ENCODE results near the gene FBXL17. TPM values are rescaled to one million over a fixed set of nuclear protein-coding genes. Genes with fewer than 3 reads are reported as not detected.

Gene FBXL17
- total RNA-seq, 1 experiment from 2014 or later, result 11.6 TPM

GRCh38 chr5:108006791-108007190 is 375.1 kb downstream of the FBXL17 start:
- Histone ChIP-seq H3K36me3 (ENCODE audit: control insufficient read depth, insufficient read depth, low read length) (no peaks in the 10 kb centered on the region), H3K27me3 (replicated peaks; ENCODE audit: control insufficient read depth, insufficient read depth, low read length) (no peaks in the 10 kb centered on the region), H3K9me3 (no peaks in the 10 kb centered on the region), H3K4me1 (no peaks in the 10 kb centered on the region), H3K4me3 (ENCODE audit: low read depth, low read length) (no peak overlapping the region)
- H3K27me3 Mint-ChIP-seq (ENCODE audit: insufficient read depth, unreplicated experiment), result no peaks in the 10 kb centered on the region
- DNase-seq, result no peak
- no peak overlapping the region for H3K4me3 Mint-ChIP-seq (ENCODE audit: unreplicated experiment)
- CTCF ChIA-PET, result no interaction called here
- H3K36me3 Mint-ChIP-seq (ENCODE audit: insufficient read depth, unreplicated experiment), result no peaks in the 10 kb centered on the region
- POLR2A ChIA-PET, result no interaction called here
- BruUV-seq (replicated peaks), result no TSS peak
- no peak overlapping the region for H3K27ac Mint-ChIP-seq (ENCODE audit: unreplicated experiment)
- no peaks in the 10 kb centered on the region for H3K9me3 Mint-ChIP-seq (ENCODE audit: unreplicated experiment)
- TF ChIP-seq, protein P1, sequence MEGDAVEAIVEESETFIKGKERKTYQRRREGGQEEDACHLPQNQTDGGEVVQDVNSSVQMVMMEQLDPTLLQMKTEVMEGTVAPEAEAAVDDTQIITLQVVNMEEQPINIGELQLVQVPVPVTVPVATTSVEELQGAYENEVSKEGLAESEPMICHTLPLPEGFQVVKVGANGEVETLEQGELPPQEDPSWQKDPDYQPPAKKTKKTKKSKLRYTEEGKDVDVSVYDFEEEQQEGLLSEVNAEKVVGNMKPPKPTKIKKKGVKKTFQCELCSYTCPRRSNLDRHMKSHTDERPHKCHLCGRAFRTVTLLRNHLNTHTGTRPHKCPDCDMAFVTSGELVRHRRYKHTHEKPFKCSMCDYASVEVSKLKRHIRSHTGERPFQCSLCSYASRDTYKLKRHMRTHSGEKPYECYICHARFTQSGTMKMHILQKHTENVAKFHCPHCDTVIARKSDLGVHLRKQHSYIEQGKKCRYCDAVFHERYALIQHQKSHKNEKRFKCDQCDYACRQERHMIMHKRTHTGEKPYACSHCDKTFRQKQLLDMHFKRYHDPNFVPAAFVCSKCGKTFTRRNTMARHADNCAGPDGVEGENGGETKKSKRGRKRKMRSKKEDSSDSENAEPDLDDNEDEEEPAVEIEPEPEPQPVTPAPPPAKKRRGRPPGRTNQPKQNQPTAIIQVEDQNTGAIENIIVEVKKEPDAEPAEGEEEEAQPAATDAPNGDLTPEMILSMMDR (IDR thresholded peaks at IDR 0.05; ENCODE audit: insufficient read depth in 1 of 2, low read depth in 1 of 2, low read length in 1 of 2, severe bottlenecking in 1 of 2, unreplicated experiment in 1 of 2), result no peak
- H3K4me1 Mint-ChIP-seq (ENCODE audit: low read depth, unreplicated experiment), result no peaks in the 10 kb centered on the region
- intact Hi-C loops (cut with micrococcal nuclease; ENCODE audit: unreplicated experiment), result no loop called here

- no peaks in the 10 kb centered on the region for H3K9me3 ChIP-seq
- Mint-ChIP-seq H3K4me3 (ENCODE audit: unreplicated experiment) (no peak overlapping the region), H3K27me3 (ENCODE audit: insufficient read depth, unreplicated experiment) (no peaks in the 10 kb centered on the region), H3K27ac (ENCODE audit: unreplicated experiment) (no peak overlapping the region), H3K36me3 (ENCODE audit: insufficient read depth, unreplicated experiment) (no peaks in the 10 kb centered on the region), H3K9me3 (ENCODE audit: unreplicated experiment) (no peaks in the 10 kb centered on the region), H3K4me1 (ENCODE audit: low read depth, unreplicated experiment) (no peaks in the 10 kb centered on the region)
- TF ChIP-seq, protein P1 (IDR thresholded peaks at IDR 0.05; ENCODE audit: insufficient read depth in 1 of 2, low read depth in 1 of 2, low read length in 1 of 2, severe bottlenecking in 1 of 2, unreplicated experiment in 1 of 2), result no peak
- H3K4me1 ChIP-seq, result no peaks in the 10 kb centered on the region
- BruUV-seq (replicated peaks), result no TSS peak
- CTCF ChIA-PET, result no interaction called here
- no peaks in the 10 kb centered on the region for H3K27me3 ChIP-seq (replicated peaks; ENCODE audit: control insufficient read depth, insufficient read depth, low read length)
- intact Hi-C loops (cut with micrococcal nuclease; ENCODE audit: unreplicated experiment), result no loop called here
- POLR2A ChIA-PET, result no interaction called here
- H3K4me3 ChIP-seq (ENCODE audit: low read depth, low read length), result no peak overlapping the region
- DNase-seq, result no peak
- no peaks in the 10 kb centered on the region for H3K36me3 ChIP-seq (ENCODE audit: control insufficient read depth, insufficient read depth, low read length)
These were observed 378.7 kb downstream of the FBXL17 start for GRCh38 chr5:108003178-108003577.

DNA sequence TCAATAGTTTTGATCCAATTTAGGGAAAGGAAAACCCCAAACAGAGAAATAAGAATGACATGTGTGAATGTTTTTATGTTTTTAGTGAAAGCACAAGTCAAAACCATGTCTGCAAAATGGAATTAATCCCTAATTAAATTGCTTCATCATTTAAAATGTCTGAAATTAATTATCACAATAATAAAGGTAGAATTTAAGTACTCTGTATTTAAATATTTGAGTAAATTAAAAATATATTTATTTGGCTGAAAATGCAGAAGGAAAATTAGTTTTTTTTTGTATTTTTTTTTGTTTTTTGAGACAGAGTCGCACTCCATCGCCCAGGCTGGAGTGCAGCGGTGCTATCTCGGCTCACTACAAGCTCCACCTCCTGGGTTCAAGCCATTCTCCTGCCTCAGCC is 380.7 kb downstream of the FBXL17 start:
- CTCF ChIA-PET, result no interaction called here
- H3K27me3 Mint-ChIP-seq (ENCODE audit: insufficient read depth, unreplicated experiment), result no peaks in the 10 kb centered on the region
- no peak overlapping the region for H3K4me3 Mint-ChIP-seq (ENCODE audit: unreplicated experiment)
- H3K9me3 Mint-ChIP-seq (ENCODE audit: unreplicated experiment), result no peaks in the 10 kb centered on the region
- DNase-seq, result no peak
- no peaks in the 10 kb centered on the region for H3K4me1 ChIP-seq
- BruUV-seq (replicated peaks), result no TSS peak
- H3K36me3 ChIP-seq (ENCODE audit: control insufficient read depth, insufficient read depth, low read length), result no peaks in the 10 kb centered on the region
- no peaks in the 10 kb centered on the region for H3K36me3 Mint-ChIP-seq (ENCODE audit: insufficient read depth, unreplicated experiment)
- no peaks in the 10 kb centered on the region for H3K27me3 ChIP-seq (replicated peaks; ENCODE audit: control insufficient read depth, insufficient read depth, low read length)
- POLR2A ChIA-PET, result no interaction called here
- intact Hi-C loops (cut with micrococcal nuclease; ENCODE audit: unreplicated experiment), result no loop called here
- no peaks in the 10 kb centered on the region for H3K9me3 ChIP-seq
- H3K27ac Mint-ChIP-seq (ENCODE audit: unreplicated experiment), result no peak overlapping the region
- H3K4me3 ChIP-seq (ENCODE audit: low read depth, low read length), result no peak overlapping the region
- TF ChIP-seq, protein P1 (IDR thresholded peaks at IDR 0.05; ENCODE audit: insufficient read depth in 1 of 2, low read depth in 1 of 2, low read length in 1 of 2, severe bottlenecking in 1 of 2, unreplicated experiment in 1 of 2), result no peak
- no peaks in the 10 kb centered on the region for H3K4me1 Mint-ChIP-seq (ENCODE audit: low read depth, unreplicated experiment)

All from Caco-2 (cell line).